GM10266 (cell line): ENCODE data around the gene CACNG1.

Experiments
- DNase-seq: peaks from one replicate; pipeline ENCODE4 v3.0.0; 2012; ENCODE audit errors: extremely low spot score
- CTCF ChIP-seq: IDR thresholded peaks from 2 replicates; pipeline ENCODE4 v1.5.1; 2012; ENCODE audit warnings: mild to moderate bottlenecking, low read depth; ENCODE audit not compliant: control insufficient read depth, insufficient read depth; ENCODE audit errors: missing control alignments

CACNG1 gene

GRCh38 chr17:67055811-67056745, 11.7 kb downstream of the CACNG1 start:
- TF ChIP-seq CTCF = no peak
- DNase-seq = no peak

GRCh38 chr17:67056746-67057490, 12.6 kb downstream of the CACNG1 start:
- DNase-seq = no peak
- no peak for TF ChIP-seq CTCF

- no peak for DNase-seq
- TF ChIP-seq CTCF = no peak
Measured at GRCh38 chr17:67058036-67058435, 13.7 kb downstream of the CACNG1 start.

GRCh38 chr17:67059372-67059771, 15.0 kb downstream of the CACNG1 start:
- DNase-seq = no peak
- no peak for TF ChIP-seq CTCF

GRCh38 chr17:67063141-67063540, 18.8 kb downstream of the CACNG1 start:
- no peak for TF ChIP-seq CTCF
- DNase-seq = no peak

- DNase-seq = no peak
- no peak for TF ChIP-seq CTCF
Measured at GRCh38 chr17:67066717-67067116, 22.4 kb downstream of the CACNG1 start.
